HL-60 (cell line): ENCODE data around the gene FGD3.

Source experiments
- GABPA ChIP-seq: IDR thresholded peaks from 2 replicates; pipeline ENCODE4 v1.6.1; 2012; ENCODE audit warnings: low read depth
- TF ChIP-seq, protein P1 (sequence below): IDR thresholded peaks from one replicate; pipeline ENCODE4 v1.5.1; 2011; ENCODE audit warnings: low read length, control low read depth, inconsistent platforms; ENCODE audit not compliant: insufficient read depth

DNA sequence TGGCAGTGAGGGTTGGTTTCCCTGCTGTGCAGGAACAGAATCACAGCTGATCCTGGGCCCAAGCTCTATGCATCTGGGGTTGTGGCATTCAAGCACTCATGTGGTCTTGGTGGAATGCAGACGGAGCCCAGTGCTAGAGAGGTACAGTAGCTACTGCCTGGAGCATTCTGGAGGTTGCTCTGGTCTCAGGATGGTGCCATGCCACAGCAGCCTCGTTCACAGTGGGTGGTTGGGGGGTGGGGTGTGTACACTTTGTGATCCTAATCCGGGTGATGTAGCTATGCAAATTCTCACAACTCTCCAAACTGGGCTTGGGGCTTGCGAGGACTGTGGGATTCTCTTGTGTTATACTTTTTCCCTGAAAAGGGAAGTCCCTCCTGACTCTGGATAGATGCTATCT is 45.2 kb downstream of the FGD3 start:
- no peak for TF ChIP-seq GABPA
- TF ChIP-seq, protein P1, sequence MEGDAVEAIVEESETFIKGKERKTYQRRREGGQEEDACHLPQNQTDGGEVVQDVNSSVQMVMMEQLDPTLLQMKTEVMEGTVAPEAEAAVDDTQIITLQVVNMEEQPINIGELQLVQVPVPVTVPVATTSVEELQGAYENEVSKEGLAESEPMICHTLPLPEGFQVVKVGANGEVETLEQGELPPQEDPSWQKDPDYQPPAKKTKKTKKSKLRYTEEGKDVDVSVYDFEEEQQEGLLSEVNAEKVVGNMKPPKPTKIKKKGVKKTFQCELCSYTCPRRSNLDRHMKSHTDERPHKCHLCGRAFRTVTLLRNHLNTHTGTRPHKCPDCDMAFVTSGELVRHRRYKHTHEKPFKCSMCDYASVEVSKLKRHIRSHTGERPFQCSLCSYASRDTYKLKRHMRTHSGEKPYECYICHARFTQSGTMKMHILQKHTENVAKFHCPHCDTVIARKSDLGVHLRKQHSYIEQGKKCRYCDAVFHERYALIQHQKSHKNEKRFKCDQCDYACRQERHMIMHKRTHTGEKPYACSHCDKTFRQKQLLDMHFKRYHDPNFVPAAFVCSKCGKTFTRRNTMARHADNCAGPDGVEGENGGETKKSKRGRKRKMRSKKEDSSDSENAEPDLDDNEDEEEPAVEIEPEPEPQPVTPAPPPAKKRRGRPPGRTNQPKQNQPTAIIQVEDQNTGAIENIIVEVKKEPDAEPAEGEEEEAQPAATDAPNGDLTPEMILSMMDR: no peak
